HFFc6 (cell line): ENCODE results near the gene ZNF879. TPM values are rescaled to one million over a fixed set of nuclear protein-coding genes. Genes with fewer than 3 reads are reported as not detected.

ENCODE experiments used
- DNase-seq: peaks from one replicate; pipeline ENCODE4 v3.0.0-alpha.2; 2018
- H3K27ac Mint-ChIP-seq: 2 replicates; pipeline ENCODE4 v1.8.0; 2020; ENCODE audit warnings: mild to moderate bottlenecking, mixed read lengths
- H3K27me3 Mint-ChIP-seq: 2 replicates; pipeline ENCODE4 v1.8.0; 2021; ENCODE audit warnings: mild to moderate bottlenecking, moderate library complexity, mixed read lengths; ENCODE audit not compliant: insufficient read depth
- H3K36me3 Mint-ChIP-seq: 2 replicates; pipeline ENCODE4 v1.8.0; 2021; ENCODE audit warnings: low read depth, mixed read lengths
- H3K4me1 Mint-ChIP-seq: 2 replicates; pipeline ENCODE4 v1.8.0; 2020; ENCODE audit warnings: low read depth, mixed read lengths
- H3K4me3 Mint-ChIP-seq: 2 replicates; pipeline ENCODE4 v1.8.0; 2020; ENCODE audit warnings: mild to moderate bottlenecking, moderate library complexity, mixed read lengths
- H3K9me3 Mint-ChIP-seq: 2 replicates; pipeline ENCODE4 v1.8.0; 2020; ENCODE audit warnings: mild to moderate bottlenecking, mixed read lengths
- total RNA-seq, 6 experiments: library from RNA; stranded (reverse); fragmentation: NEBNext Ultra II Directional; extraction: Animal tissue kit (Norgen Biotek cat#: 25700); gene quantifications; 2 replicates in 1 of 6; 3 replicates in 5 of 6; pipeline ENCODE4 v1.2.3, GENCODE V29; 2021
- TF ChIP-seq, protein P1 (sequence below): fragments of 200-600 bp; sonication (generic); IDR thresholded peaks from 2 replicates; pipeline ENCODE4 v1.5.0; 2021; ENCODE audit warnings: antibody characterized with exemption, mild to moderate bottlenecking

ZNF879 gene
- total RNA-seq, 6 experiments from 2014 or later, result 2.5 to 4.3 (median 2.9) TPM

DNA sequence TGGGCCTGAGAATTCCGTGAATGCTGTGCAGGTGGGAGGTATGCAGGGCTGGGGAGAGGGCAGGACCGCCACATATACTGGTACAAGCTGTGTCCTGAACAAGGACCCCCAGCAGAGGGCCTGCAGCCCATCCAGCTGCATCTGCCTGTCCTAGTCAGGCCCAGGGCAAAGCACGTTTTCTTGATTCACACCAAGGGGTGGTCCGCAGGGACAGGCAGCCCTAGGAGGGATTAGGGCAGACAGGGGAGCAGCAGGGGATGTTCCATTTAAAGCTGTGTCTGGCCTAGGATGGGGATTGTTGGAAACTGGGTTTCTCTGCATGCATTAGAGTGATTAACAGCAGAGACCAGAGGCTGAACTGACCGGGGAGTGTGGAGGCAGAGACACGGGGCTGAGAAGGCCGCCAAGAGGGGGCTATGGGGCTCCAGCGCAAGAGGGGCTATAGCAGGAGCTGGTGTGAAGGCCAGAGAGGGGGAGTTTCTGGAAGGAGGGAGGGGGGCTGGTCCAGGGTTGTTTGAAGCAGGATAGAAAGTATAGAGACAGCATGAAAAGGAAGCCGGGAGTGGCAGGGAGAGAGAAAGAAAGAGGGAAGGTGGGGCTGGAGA lies 31.2 kb upstream of the ZNF879 start:
- no peak for DNase-seq
- TF ChIP-seq, protein P1, sequence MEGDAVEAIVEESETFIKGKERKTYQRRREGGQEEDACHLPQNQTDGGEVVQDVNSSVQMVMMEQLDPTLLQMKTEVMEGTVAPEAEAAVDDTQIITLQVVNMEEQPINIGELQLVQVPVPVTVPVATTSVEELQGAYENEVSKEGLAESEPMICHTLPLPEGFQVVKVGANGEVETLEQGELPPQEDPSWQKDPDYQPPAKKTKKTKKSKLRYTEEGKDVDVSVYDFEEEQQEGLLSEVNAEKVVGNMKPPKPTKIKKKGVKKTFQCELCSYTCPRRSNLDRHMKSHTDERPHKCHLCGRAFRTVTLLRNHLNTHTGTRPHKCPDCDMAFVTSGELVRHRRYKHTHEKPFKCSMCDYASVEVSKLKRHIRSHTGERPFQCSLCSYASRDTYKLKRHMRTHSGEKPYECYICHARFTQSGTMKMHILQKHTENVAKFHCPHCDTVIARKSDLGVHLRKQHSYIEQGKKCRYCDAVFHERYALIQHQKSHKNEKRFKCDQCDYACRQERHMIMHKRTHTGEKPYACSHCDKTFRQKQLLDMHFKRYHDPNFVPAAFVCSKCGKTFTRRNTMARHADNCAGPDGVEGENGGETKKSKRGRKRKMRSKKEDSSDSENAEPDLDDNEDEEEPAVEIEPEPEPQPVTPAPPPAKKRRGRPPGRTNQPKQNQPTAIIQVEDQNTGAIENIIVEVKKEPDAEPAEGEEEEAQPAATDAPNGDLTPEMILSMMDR, result no peak
- Mint-ChIP-seq H3K27me3 (peaks cover 4% of the 10 kb centered on the region), H3K36me3 (peaks cover 6% of the 10 kb centered on the region), H3K9me3 (peaks cover 64% of the 10 kb centered on the region), H3K4me3 (no peak overlapping the region), H3K4me1 (no peaks in the 10 kb centered on the region), H3K27ac (no peak overlapping the region)

DNA sequence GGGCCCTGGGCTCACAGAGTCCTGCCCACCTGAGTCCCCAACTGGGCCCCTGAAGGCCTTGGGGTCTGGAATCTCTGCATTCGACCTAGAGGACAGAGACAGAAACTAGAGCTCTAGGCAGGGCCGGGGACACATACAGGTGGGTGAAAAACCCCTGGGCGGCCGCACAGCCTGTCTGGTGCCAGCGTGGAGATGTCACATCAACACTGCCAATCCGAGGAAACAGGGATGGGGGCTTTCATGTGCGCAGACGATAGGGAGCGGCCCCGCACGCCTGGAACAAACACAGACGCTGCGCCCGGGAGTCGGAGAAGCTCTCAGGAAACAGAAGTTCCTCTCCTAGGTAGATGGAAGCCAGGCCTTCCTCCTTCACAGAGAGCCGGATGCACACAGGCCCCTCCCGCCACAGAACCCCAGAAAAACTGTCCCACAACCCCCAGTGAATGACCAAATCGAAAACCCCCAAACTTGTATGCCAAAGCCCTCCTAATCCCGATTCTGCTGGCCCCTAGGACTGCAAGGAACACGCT lies 30.3 kb upstream of the ZNF879 start:
- Mint-ChIP-seq H3K36me3 (peaks cover 6% of the 10 kb centered on the region), H3K27ac (no peak overlapping the region), H3K4me1 (no peaks in the 10 kb centered on the region), H3K27me3 (peaks cover 2% of the 10 kb centered on the region), H3K9me3 (peaks cover 63% of the 10 kb centered on the region), H3K4me3 (no peak overlapping the region)
- DNase-seq, result no peak
- TF ChIP-seq, protein P1, result no peak

DNA sequence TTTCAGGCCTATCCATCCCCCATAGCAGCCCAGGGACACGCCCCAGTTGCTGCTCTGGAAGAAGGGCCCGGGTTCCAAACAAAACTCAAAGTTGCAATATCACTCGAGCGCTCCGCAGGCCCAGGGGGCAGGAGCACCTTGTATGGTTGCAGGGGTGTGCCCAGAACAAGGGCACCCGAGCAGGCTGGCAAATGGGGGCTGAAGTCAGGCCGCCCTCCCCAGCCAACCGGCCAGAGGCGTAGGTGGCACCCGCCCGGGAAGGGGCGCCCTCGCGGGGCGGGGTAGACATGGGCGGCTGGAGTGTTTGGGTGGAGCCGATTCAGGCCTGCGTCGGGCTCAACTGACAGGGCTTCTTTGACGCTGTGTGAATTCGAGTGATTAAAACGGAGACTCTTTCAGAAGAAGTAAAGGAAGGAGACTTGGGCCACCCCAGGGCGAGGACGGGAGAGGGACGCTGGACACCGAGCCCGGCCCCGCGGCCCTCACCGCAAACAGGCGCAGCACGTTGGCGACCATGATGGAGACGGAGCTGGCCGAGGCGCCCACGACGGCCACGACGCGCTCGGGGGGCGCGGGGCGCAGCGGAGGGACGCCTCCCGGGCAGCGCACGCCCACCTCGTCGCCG lies 29.5 kb upstream of the ZNF879 start:
- no peak overlapping the region for H3K27ac Mint-ChIP-seq
- H3K36me3 Mint-ChIP-seq, result peaks cover 10% of the 10 kb centered on the region
- peaks cover 64% of the 10 kb centered on the region for H3K9me3 Mint-ChIP-seq
- TF ChIP-seq, protein P1, result no peak
- H3K4me1 Mint-ChIP-seq, result no peaks in the 10 kb centered on the region
- no peak for DNase-seq
- H3K4me3 Mint-ChIP-seq, result no peak overlapping the region
- peaks cover 4% of the 10 kb centered on the region for H3K27me3 Mint-ChIP-seq

DNA sequence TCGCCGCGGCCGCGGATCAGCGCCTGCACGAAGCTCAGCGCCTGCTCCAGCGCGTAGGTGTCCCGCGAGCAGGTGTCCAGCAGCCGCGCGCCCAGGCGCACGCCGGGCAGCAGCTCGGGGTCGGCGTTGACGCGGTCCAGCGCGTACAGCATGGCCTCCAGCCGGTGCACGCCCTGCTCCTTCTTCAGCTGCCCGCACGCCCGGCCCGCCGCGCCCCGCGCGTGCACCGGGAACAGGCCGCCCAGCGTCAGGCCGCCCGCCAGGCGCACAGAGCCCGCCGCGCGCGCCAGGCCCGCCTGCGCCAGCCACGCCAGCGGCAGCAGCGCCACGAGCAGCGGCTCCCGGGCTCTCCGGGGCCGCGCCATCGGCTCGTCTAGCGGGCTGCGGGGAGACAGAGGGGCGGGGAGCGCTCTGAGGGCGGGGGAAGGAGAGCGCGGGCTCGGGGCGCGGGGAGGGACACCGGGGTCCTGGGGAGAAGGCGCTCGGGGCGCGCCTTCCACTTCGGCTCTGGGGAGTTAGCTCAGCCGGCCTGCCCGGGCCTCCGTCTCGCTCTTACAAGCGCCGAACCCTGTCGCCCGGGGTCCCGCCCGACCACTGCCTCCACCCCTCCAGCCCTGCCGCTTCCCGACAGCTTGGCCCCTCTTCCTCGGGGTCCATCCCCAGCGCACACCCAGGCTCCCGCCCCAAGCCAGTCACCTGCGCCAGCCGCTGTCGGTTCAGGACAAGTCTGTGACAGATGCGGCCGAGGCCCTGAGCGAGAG lies 28.8 kb upstream of the ZNF879 start, which contains the start of gene GRM6:
Gene GRM6 (minus strand): TSS at position 741 of the 761 bp plus-strand sequence. CDS start 376 bp downstream, at position 365.
- Mint-ChIP-seq H3K9me3 (peaks cover 62% of the 10 kb centered on the region), H3K36me3 (peaks cover 10% of the 10 kb centered on the region), H3K4me3 (no peak within 1 kb of the TSS), H3K27ac (no peak within 1 kb of the TSS), H3K27me3 (peaks cover 4% of the 10 kb centered on the region), H3K4me1 (no peaks in the 10 kb centered on the region)
- DNase-seq, result no peak
- TF ChIP-seq, protein P1, result no peak

DNA sequence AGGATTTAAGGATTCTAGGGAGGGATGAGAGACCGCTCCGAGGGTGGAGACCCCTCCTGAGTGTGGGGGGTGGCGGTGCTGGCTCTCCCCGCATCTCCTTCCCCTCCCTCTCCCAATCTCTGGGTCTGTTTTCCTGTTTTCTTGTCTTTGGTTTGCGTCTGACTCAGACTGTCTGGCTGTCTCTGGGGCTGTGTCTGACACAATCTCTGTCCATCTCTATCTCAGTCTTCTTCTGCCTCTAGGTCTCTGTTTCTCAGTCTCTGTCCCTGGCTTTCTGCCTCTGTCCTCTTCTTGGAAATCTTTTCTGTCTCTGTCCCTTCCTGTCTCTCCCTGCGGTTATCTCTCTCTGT lies 28.3 kb upstream of the ZNF879 start:
- TF ChIP-seq, protein P1, result no peak
- DNase-seq, result no peak
- H3K27me3 Mint-ChIP-seq, result peaks cover 4% of the 10 kb centered on the region
- H3K4me3 Mint-ChIP-seq, result no peak overlapping the region
- H3K36me3 Mint-ChIP-seq, result peaks cover 10% of the 10 kb centered on the region
- H3K9me3 Mint-ChIP-seq, result peaks cover 62% of the 10 kb centered on the region
- H3K4me1 Mint-ChIP-seq, result no peaks in the 10 kb centered on the region
- no peak overlapping the region for H3K27ac Mint-ChIP-seq
